B cell (primary cell): ENCODE data around the gene METTL8.

Experiments
- EZH2 ChIP-seq: IDR thresholded peaks from 2 replicates; pipeline ENCODE4 v1.6.1; 2012; ENCODE audit warnings: borderline replicate concordance, low read depth, mild to moderate bottlenecking, moderate library complexity, low read length; ENCODE audit not compliant: insufficient read depth, poor library complexity, severe bottlenecking
- TF ChIP-seq, protein P1 (sequence below): fragments of 200-600 bp; IDR thresholded peaks from one replicate; pipeline ENCODE4 v1.8.0; 2022; ENCODE audit warnings: antibody characterized with exemption, mild to moderate bottlenecking

DNA sequence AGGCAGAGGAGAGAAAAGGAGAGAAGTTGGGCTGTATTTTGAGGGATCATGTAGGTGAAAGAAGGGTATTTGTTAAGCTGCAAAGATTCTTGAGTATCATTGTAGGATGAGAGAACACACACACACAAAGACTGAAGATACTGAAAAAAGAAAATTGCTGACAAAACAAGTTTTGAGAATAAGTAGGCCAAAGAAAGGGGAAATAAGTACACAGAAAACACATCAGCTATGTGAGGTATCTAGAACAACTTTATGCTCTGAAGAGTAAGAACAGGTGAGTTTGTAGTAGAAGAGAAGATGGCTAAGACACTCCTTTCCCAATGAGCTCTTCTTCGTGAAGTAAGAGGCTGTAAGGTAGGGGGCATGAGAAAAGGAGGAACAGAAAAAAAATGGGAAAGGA, 28.2 kb downstream of the METTL8 start:
- TF ChIP-seq, protein P1, sequence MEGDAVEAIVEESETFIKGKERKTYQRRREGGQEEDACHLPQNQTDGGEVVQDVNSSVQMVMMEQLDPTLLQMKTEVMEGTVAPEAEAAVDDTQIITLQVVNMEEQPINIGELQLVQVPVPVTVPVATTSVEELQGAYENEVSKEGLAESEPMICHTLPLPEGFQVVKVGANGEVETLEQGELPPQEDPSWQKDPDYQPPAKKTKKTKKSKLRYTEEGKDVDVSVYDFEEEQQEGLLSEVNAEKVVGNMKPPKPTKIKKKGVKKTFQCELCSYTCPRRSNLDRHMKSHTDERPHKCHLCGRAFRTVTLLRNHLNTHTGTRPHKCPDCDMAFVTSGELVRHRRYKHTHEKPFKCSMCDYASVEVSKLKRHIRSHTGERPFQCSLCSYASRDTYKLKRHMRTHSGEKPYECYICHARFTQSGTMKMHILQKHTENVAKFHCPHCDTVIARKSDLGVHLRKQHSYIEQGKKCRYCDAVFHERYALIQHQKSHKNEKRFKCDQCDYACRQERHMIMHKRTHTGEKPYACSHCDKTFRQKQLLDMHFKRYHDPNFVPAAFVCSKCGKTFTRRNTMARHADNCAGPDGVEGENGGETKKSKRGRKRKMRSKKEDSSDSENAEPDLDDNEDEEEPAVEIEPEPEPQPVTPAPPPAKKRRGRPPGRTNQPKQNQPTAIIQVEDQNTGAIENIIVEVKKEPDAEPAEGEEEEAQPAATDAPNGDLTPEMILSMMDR, result no peak
- TF ChIP-seq EZH2, result no peak
